HCT116 (cell line): ENCODE data around the gene CCL7. TPM values are rescaled to one million over a fixed set of nuclear protein-coding genes. Genes with fewer than 3 reads are reported as not detected.

Experiments used
- ATAC-seq: fragments of 200-7000 bp; cut with Tn5 transposase; 2 replicates; pipeline ENCODE4 v1.9.1; 2020; ENCODE audit warnings: mild to moderate bottlenecking, moderate library complexity
- BruUV-seq: library from RNA; stranded (reverse); fragments of 400-500 nt; replicated peaks from 2 replicates; lab custom pipeline; 2021; lab: Mats Ljungman, UMichigan
- CTCF ChIA-PET: fragments of 300-600 bp; sonication (Branson Sonifier 250); formaldehyde crosslinking; loops from one replicate; lab custom pipeline; 2021; ENCODE audit warnings: antibody characterized with exemption; lab: Charles Lee
- POLR2A ChIA-PET: fragments of 300-600, 350-600 bp; sonication (Branson Sonifier 250); formaldehyde crosslinking; loops from one replicate; lab custom pipeline; 2021; ENCODE audit warnings: antibody characterized with exemption; lab: Charles Lee
- RAD21 ChIA-PET, 2 experiments: fragments of 300-600 bp; sonication (Branson Sonifier 250); formaldehyde crosslinking; loops; one replicate each; lab custom pipeline; 2023; ENCODE audit warnings: low total read pairs in 2 of 2; ENCODE audit not compliant: uncharacterized antibody in 2 of 2, unreplicated experiment in 2 of 2, low non-redundant PET in 1 of 2; lab: Charles Lee
- DNase-seq: peaks from one replicate; pipeline ENCODE4 v3.0.0-alpha.2; 2010; ENCODE audit warnings: low read depth, low spot score
- H2AFZ ChIP-seq: fragments of 200-600 bp; shearing (Covaris generic), sonication (generic); 2 replicates; pipeline ENCODE4 v1.6.1; 2017; ENCODE audit warnings: low read depth, mixed run types, mixed read lengths, antibody characterized with exemption, low read length; ENCODE audit not compliant: poor library complexity, severe bottlenecking
- H3K27ac ChIP-seq: 2 replicates; pipeline ENCODE4 v1.5.1; 2012; ENCODE audit warnings: low read depth, low read length
- H3K27me3 ChIP-seq: fragments of 200-600 bp; sonication (generic); 2 replicates; pipeline ENCODE4 v1.6.1; 2016; ENCODE audit warnings: mixed run types, low read length, mixed read lengths; ENCODE audit not compliant: insufficient read depth
- H3K36me3 ChIP-seq, 2 experiments: fragments of 200-500 bp in 1 of 2; fragments of 200-600 bp in 1 of 2; sonication (Bioruptor generic) in 1 of 2; sonication (generic) in 1 of 2; 2 replicates each; pipeline versions ENCODE4 v1.5.1 to v1.6.1; 2014 to 2016; ENCODE audit warnings: low read length in 2 of 2, inconsistent platforms in 1 of 2, mixed read lengths in 1 of 2, mixed run types in 1 of 2; ENCODE audit not compliant: insufficient read depth in 2 of 2, control insufficient read depth in 1 of 2
- H3K4me1 ChIP-seq, 2 experiments: fragments of 200-600 bp in 1 of 2; sonication (generic) in 1 of 2; 2 replicates each; pipeline versions ENCODE4 v1.5.1 to v1.6.1; 2012 to 2017; ENCODE audit warnings: low read length in 2 of 2, inconsistent platforms in 1 of 2, mild to moderate bottlenecking in 1 of 2, mixed read lengths in 1 of 2, mixed run types in 1 of 2, moderate library complexity in 1 of 2; ENCODE audit not compliant: insufficient read depth in 2 of 2, control insufficient read depth in 1 of 2
- H3K4me2 ChIP-seq: fragments of 200-600 bp; sonication (generic); 2 replicates; pipeline ENCODE4 v1.6.1; 2017; ENCODE audit warnings: mixed run types, low read length, mixed read lengths
- H3K4me3 ChIP-seq, 2 experiments: fragments of 200-600 bp in 1 of 2; sonication (generic) in 1 of 2; replicated peaks in 1 of 2; 2 replicates each; pipeline ENCODE4 v1.5.1; 2011 to 2016; ENCODE audit warnings: low read length in 2 of 2, control low read depth in 1 of 2, low read depth in 1 of 2, mild to moderate bottlenecking in 1 of 2, mixed read lengths in 1 of 2, mixed run types in 1 of 2
- H3K79me2 ChIP-seq: fragments of 200-600 bp; sonication (generic); 2 replicates; pipeline ENCODE4 v1.6.1; 2017; ENCODE audit warnings: mild to moderate bottlenecking, mixed run types, low read length, moderate library complexity, mixed read lengths; ENCODE audit not compliant: insufficient read depth
- H3K9ac ChIP-seq: fragments of 200-600 bp; sonication (generic); 2 replicates; pipeline ENCODE4 v1.6.1; 2016; ENCODE audit warnings: low read length, mixed read lengths
- H3K9me2 ChIP-seq: fragments of 200-600 bp; sonication (generic), shearing (Covaris generic); 2 replicates; pipeline ENCODE4 v1.6.1; 2017; ENCODE audit warnings: mixed run types, mild to moderate bottlenecking, moderate library complexity; ENCODE audit not compliant: insufficient read depth
- H3K9me3 ChIP-seq, 2 experiments: fragments of 200-500 bp in 1 of 2; fragments of 200-600 bp in 1 of 2; sonication (Bioruptor generic) in 1 of 2; sonication (generic) in 1 of 2; 2 replicates each; pipeline ENCODE4 v1.6.1; 2014 to 2017; ENCODE audit warnings: low read length in 2 of 2, mixed read lengths in 2 of 2, inconsistent platforms in 1 of 2, low read depth in 1 of 2, mild to moderate bottlenecking in 1 of 2, mixed run types in 1 of 2, moderate library complexity in 1 of 2; ENCODE audit not compliant: control insufficient read depth in 1 of 2, insufficient read depth in 1 of 2
- H4K20me1 ChIP-seq: fragments of 200-600 bp; sonication (generic), shearing (Covaris generic); 2 replicates; pipeline ENCODE4 v1.6.1; 2017; ENCODE audit warnings: mixed run types, mild to moderate bottlenecking, moderate library complexity; ENCODE audit not compliant: insufficient read depth
- CBX3 ChIP-seq: IDR thresholded peaks from 2 replicates; pipeline ENCODE4 v1.6.1; 2012; ENCODE audit warnings: low read depth
- CEBPB ChIP-seq: IDR thresholded peaks from 2 replicates; pipeline ENCODE4 v1.6.1; 2012; ENCODE audit warnings: low read depth
- EGR1 ChIP-seq: IDR thresholded peaks from 2 replicates; pipeline ENCODE4 v1.6.1; 2012; ENCODE audit warnings: low read depth
- ELF1 ChIP-seq: IDR thresholded peaks from 2 replicates; pipeline ENCODE4 v1.6.1; 2012; ENCODE audit warnings: low read depth, borderline replicate concordance
- EZH2 ChIP-seq: fragments of 200-600 bp; sonication (generic); IDR thresholded peaks from 2 replicates; pipeline ENCODE4 v1.6.1; 2017; ENCODE audit warnings: antibody characterized with exemption, mixed run types
- EZH2phosphoT487 ChIP-seq: fragments of 200-600 bp; IDR thresholded peaks from 2 replicates; pipeline ENCODE4 v1.6.1; 2018; ENCODE audit warnings: antibody characterized with exemption, borderline replicate concordance
- FOSL1 ChIP-seq: IDR thresholded peaks from 2 replicates; pipeline ENCODE4 v1.6.1; 2012; ENCODE audit warnings: low read depth
- JUND ChIP-seq: IDR thresholded peaks from 2 replicates; pipeline ENCODE4 v1.6.1; 2012
- MAX ChIP-seq: IDR thresholded peaks from 2 replicates; pipeline ENCODE4 v1.6.1; 2012
- POLR2A ChIP-seq: IDR thresholded peaks from 2 replicates; pipeline ENCODE4 v1.7.0; 2011; ENCODE audit warnings: borderline replicate concordance; ENCODE audit not compliant: insufficient read depth, insufficient read length; ENCODE audit errors: extremely low read depth
- POLR2AphosphoS5 ChIP-seq: IDR thresholded peaks from 2 replicates; pipeline ENCODE4 v1.6.1; 2011; ENCODE audit warnings: mild to moderate bottlenecking, low read depth, low read length, moderate library complexity
- SIN3A ChIP-seq: IDR thresholded peaks from 2 replicates; pipeline ENCODE4 v1.6.1; 2012; ENCODE audit warnings: low read depth
- SP1 ChIP-seq: IDR thresholded peaks from 2 replicates; pipeline ENCODE4 v1.6.1; 2012; ENCODE audit warnings: low read depth
- SRF ChIP-seq: IDR thresholded peaks from 2 replicates; pipeline ENCODE4 v1.6.1; 2012; ENCODE audit warnings: low read depth
- TCF7L2 ChIP-seq: IDR thresholded peaks from 2 replicates; pipeline ENCODE4 v1.7.0; 2011; ENCODE audit warnings: borderline replicate concordance, inconsistent platforms; ENCODE audit not compliant: insufficient read depth, insufficient read length; ENCODE audit errors: extremely low read depth
- YY1 ChIP-seq: IDR thresholded peaks from 2 replicates; pipeline ENCODE4 v1.6.1; 2011; ENCODE audit warnings: low read length, low read depth, moderate library complexity, mild to moderate bottlenecking; ENCODE audit not compliant: insufficient replicate concordance; ENCODE audit errors: extremely low read depth
- ZFX ChIP-seq: fragments of 450-650 bp; IDR thresholded peaks from 2 replicates; pipeline ENCODE4 v1.6.1; 2017
- ZNF274 ChIP-seq: fragments of 200-500 bp; sonication (Bioruptor generic); IDR thresholded peaks from 2 replicates; pipeline ENCODE4 v1.6.1; 2014; ENCODE audit warnings: mild to moderate bottlenecking, low read depth, low read length, inconsistent platforms
- intact Hi-C: fragments of 100-400 bp; cut with micrococcal nuclease; formaldehyde crosslinking; loops from 2 replicates; pipeline ENCODE4 v1.10.0; 2022
- total RNA-seq: library from RNA; stranded (reverse); gene quantifications from one replicate; pipeline ENCODE4 v1.2.1, GENCODE V29; 2021; ENCODE audit not compliant: unreplicated experiment
- TF ChIP-seq, protein P1 (sequence below): IDR thresholded peaks from 2 replicates; pipeline ENCODE4 v1.6.1; 2012
- TF ChIP-seq, protein P2 (sequence below), 3 experiments: fragments of 200-600 bp in 1 of 3; sonication (generic) in 1 of 3; IDR thresholded peaks in 2 of 3; conservative IDR thresholded peaks in 1 of 3; 2 replicates each; pipeline ENCODE4 v1.5.1; 2012 to 2017; ENCODE audit warnings: low read depth in 2 of 3, low read length in 2 of 3, antibody characterized with exemption in 1 of 3, borderline replicate concordance in 1 of 3, control low read depth in 1 of 3, mild to moderate bottlenecking in 1 of 3, mixed read lengths in 1 of 3, mixed run types in 1 of 3, moderate library complexity in 1 of 3; ENCODE audit not compliant: insufficient read depth in 1 of 3

The CCL7 gene
- total RNA-seq, 1 experiment from 2014 or later = not detected

DNA sequence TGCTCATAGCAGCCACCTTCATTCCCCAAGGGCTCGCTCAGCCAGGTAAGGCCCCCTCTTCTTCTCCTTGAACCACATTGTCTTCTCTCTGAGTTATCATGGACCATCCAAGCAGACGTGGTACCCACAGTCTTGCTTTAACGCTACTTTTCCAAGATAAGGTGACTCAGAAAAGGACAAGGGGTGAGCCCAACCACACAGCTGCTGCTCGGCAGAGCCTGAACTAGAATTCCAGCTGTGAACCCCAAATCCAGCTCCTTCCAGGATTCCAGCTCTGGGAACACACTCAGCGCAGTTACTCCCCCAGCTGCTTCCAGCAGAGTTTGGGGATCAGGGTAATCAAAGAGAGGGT lies 14.7 kb upstream of the CCL7 start:
- Histone ChIP-seq H3K9me2 (no peaks in the 10 kb centered on the region), H3K9me3 (no peaks in the 10 kb centered on the region), H3K4me3 (no peak overlapping the region), H3K4me1 (no peaks in the 10 kb centered on the region), H3K9ac (no peak overlapping the region), H3K36me3 (no peaks in the 10 kb centered on the region), H3K27ac (no peak overlapping the region), H2AFZ (no peak overlapping the region), H3K4me2 (no peak overlapping the region), H3K27me3 (no peaks in the 10 kb centered on the region; the same call in 1 of the 2 replicates), H4K20me1 (no peaks in the 10 kb centered on the region), H3K79me2 (no peaks in the 10 kb centered on the region)
- ChIA-PET RAD21 (no interaction called here), CTCF (no interaction called here), POLR2A (no interaction called here)
- ATAC-seq = no peak
- no peak for TF ChIP-seq SP1
- TF ChIP-seq, protein P1, sequence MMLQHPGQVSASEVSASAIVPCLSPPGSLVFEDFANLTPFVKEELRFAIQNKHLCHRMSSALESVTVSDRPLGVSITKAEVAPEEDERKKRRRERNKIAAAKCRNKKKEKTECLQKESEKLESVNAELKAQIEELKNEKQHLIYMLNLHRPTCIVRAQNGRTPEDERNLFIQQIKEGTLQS = no peak
- no peak for TF ChIP-seq EGR1
- no peak for TF ChIP-seq TCF7L2
- no peak for TF ChIP-seq POLR2AphosphoS5
- no peak for TF ChIP-seq CEBPB
- no peak for TF ChIP-seq CBX3
- DNase-seq = no peak
- BruUV-seq = no TSS peak
- intact Hi-C loops = no loop called here

GRCh38 chr17:34255841-34256240 lies 14.2 kb upstream of the CCL7 start:
- Histone ChIP-seq H3K9me2 (no peaks in the 10 kb centered on the region), H3K27ac (no peak overlapping the region), H2AFZ (no peak overlapping the region), H3K4me2 (no peak overlapping the region), H3K9ac (no peak overlapping the region), H3K36me3 (no peaks in the 10 kb centered on the region), H3K4me3 (no peak overlapping the region), H3K27me3 (no peaks in the 10 kb centered on the region; the same call in 1 of the 2 replicates), H3K4me1 (no peaks in the 10 kb centered on the region), H3K9me3 (no peaks in the 10 kb centered on the region), H4K20me1 (no peaks in the 10 kb centered on the region), H3K79me2 (no peaks in the 10 kb centered on the region)
- TF ChIP-seq EGR1 = no peak
- TF ChIP-seq JUND = no peak
- no peak for TF ChIP-seq ZFX
- TF ChIP-seq YY1 = no peak
- TF ChIP-seq, protein P2, sequence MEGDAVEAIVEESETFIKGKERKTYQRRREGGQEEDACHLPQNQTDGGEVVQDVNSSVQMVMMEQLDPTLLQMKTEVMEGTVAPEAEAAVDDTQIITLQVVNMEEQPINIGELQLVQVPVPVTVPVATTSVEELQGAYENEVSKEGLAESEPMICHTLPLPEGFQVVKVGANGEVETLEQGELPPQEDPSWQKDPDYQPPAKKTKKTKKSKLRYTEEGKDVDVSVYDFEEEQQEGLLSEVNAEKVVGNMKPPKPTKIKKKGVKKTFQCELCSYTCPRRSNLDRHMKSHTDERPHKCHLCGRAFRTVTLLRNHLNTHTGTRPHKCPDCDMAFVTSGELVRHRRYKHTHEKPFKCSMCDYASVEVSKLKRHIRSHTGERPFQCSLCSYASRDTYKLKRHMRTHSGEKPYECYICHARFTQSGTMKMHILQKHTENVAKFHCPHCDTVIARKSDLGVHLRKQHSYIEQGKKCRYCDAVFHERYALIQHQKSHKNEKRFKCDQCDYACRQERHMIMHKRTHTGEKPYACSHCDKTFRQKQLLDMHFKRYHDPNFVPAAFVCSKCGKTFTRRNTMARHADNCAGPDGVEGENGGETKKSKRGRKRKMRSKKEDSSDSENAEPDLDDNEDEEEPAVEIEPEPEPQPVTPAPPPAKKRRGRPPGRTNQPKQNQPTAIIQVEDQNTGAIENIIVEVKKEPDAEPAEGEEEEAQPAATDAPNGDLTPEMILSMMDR (IDR thresholded peaks at IDR 0.05 in 2 of 3, conservative IDR thresholded peaks at IDR 0.05 in 1 of 3; ENCODE audit: borderline replicate concordance in 1 of 3, insufficient read depth in 1 of 3, low read depth in 2 of 3, low read length in 2 of 3) = no peak
- no peak for TF ChIP-seq CBX3
- no peak for TF ChIP-seq FOSL1
- TF ChIP-seq, protein P1 = no peak
- TF ChIP-seq EZH2phosphoT487 = no peak
- no peak for TF ChIP-seq EZH2
- no peak for TF ChIP-seq ELF1
- TF ChIP-seq SP1 = no peak
- TF ChIP-seq POLR2AphosphoS5 = no peak
- TF ChIP-seq TCF7L2 = no peak
- TF ChIP-seq MAX = no peak
- no peak for TF ChIP-seq POLR2A
- no peak for TF ChIP-seq ZNF274
- TF ChIP-seq SRF = no peak
- TF ChIP-seq SIN3A = no peak
- ChIA-PET RAD21 (no interaction called here), CTCF (no interaction called here), POLR2A (no interaction called here)
- intact Hi-C loops = no loop called here
- no TSS peak for BruUV-seq
- ATAC-seq (no peak), DNase-seq (no peak)
